K562 (cell line): ENCODE measurements around the gene SELENOO. TPM values are rescaled to one million over a fixed set of nuclear protein-coding genes. Genes with fewer than 3 reads are reported as not detected.

Source experiments
- CBX8 ChIP-seq: fragments of 200-600 bp; sonication (generic); IDR thresholded peaks from 2 replicates; pipeline ENCODE4 v1.6.1; 2012; ENCODE audit warnings: borderline replicate concordance, mixed run types, low read depth, mild to moderate bottlenecking, moderate library complexity, mixed read lengths, low read length, control low read depth, inconsistent platforms; ENCODE audit not compliant: poor library complexity, severe bottlenecking; ENCODE audit errors: extremely low read depth
- ELF4 ChIP-seq: fragments of 450-650 bp; formaldehyde crosslinking; IDR thresholded peaks from 2 replicates; pipeline ENCODE4 v1.4.0; 2022; ENCODE audit warnings: missing genetic modification characterization
- KAT2B ChIP-seq: IDR thresholded peaks from one replicate; pipeline ENCODE4 v1.6.1; 2012; ENCODE audit warnings: low read depth, mild to moderate bottlenecking, control low read depth, inconsistent platforms, low read length, moderate library complexity
- MCM5 ChIP-seq: fragments of 450-650 bp; IDR thresholded peaks from 2 replicates; pipeline ENCODE4 v1.6.1; 2016; ENCODE audit warnings: low read depth
- MGA ChIP-seq: fragments of 450-650 bp; IDR thresholded peaks from 2 replicates; pipeline ENCODE4 v1.6.1; 2016; ENCODE audit warnings: mild to moderate bottlenecking, moderate library complexity
- POLR2AphosphoS5 ChIP-seq: IDR thresholded peaks from 2 replicates; pipeline ENCODE4 v1.6.1; 2011; ENCODE audit warnings: mild to moderate bottlenecking, low read depth, low read length, moderate library complexity; ENCODE audit not compliant: control insufficient read depth, insufficient read depth
- SIN3A ChIP-seq, 2 experiments: fragments of 150-350 bp in 1 of 2; IDR thresholded peaks; 2 replicates each; pipeline ENCODE4 v1.6.1; 2011 to 2016; ENCODE audit warnings: borderline replicate concordance in 2 of 2, low read depth in 2 of 2, low read length in 2 of 2, mild to moderate bottlenecking in 2 of 2, moderate library complexity in 2 of 2; ENCODE audit not compliant: control insufficient read depth in 1 of 2
- ZFP36 ChIP-seq: fragments of 150-350 bp; IDR thresholded peaks from 2 replicates; pipeline ENCODE4 v1.6.1; 2018; ENCODE audit warnings: low read length, low read depth; ENCODE audit not compliant: partially characterized antibody
- ZNF146 ChIP-seq: IDR thresholded peaks from one replicate; pipeline ENCODE4 v1.6.1; 2018; ENCODE audit warnings: missing compliant biosample characterization; ENCODE audit not compliant: unreplicated experiment
- ZNF263 ChIP-seq: sonication (generic); formaldehyde crosslinking; IDR thresholded peaks from 2 replicates; pipeline ENCODE4 v1.8.0; 2022; ENCODE audit warnings: mild to moderate bottlenecking, missing genetic modification reagents, borderline replicate concordance
- ZNF449 ChIP-seq: fragments of 250-450 bp; sonication (Bioruptor Pico); IDR thresholded peaks from 2 replicates; pipeline ENCODE4 v1.8.0; 2022; ENCODE audit warnings: moderate library complexity, mild to moderate bottlenecking, inconsistent platforms
- ZNF785 ChIP-seq: fragments of 250-450 bp; sonication (Bioruptor Pico); IDR thresholded peaks from 2 replicates; pipeline ENCODE4 v1.4.0; 2020; ENCODE audit warnings: mild to moderate bottlenecking
- polyA plus RNA-seq, 8 experiments: library from polyadenylated mRNA; depleted of rRNA in 4 of 8; stranded (reverse) in 5 of 8; unstranded in 3 of 8; fragments of >200 nt; fragmentation: Nextera tagmentation in 2 of 8; fragmentation: Illumina TruSeq in 1 of 8; extraction: Ambion mirVana in 2 of 8; extraction: Trizol in 1 of 8; gene quantifications; 2 replicates each; pipeline versions ENCODE4 v1.2.1 to v1.2.3, GENCODE V29; 2011 to 2014; ENCODE audit warnings: inconsistent platforms in 1 of 8, missing spikeins in 1 of 8
- total RNA-seq, 7 experiments: library from RNA; depleted of rRNA in 6 of 7; stranded (reverse); fragments of >200 nt in 6 of 7; fragmentation: Illumina TruSeq in 2 of 7; extraction: Trizol in 2 of 7; gene quantifications; 2 replicates each; pipeline versions ENCODE4 v1.2.1 to v1.2.3, GENCODE V29; 2011 to 2021; ENCODE audit warnings: low replicate concordance in 1 of 7

SELENOO gene
- total and polyA plus RNA-seq, 9 of the 15 experiments (the other 6 are each of a cell fraction or from before 2014, with no cell fraction given), result 0.37 to 24.9 (median 8.3) TPM

- TF ChIP-seq ZNF449 (CRISPR knock-in tag) (no peak), ZNF785 (CRISPR knock-in tag) (no peak), KAT2B (no peak), SIN3A (IDR thresholded peaks at IDR 0.05; ENCODE audit: borderline replicate concordance in 2 of 2, control insufficient read depth in 1 of 2, low read depth in 2 of 2, low read length in 2 of 2) (peak in 1 of 2 experiments; percentile 84; a peak in 1 of 4 replicates), POLR2AphosphoS5 (no peak), MGA (peak; percentile 65; the same call in 1 of the 2 replicates), ZNF146 (CRISPR knock-in tag) (no peak), CBX8 (no peak), ZFP36 (no peak), ELF4 (CRISPR knock-in tag) (no peak), MCM5 (no peak), ZNF263 (no peak)
Measured at GRCh38 chr22:50250555-50251476, 50.0 kb downstream of the SELENOO start, which contains the start of gene HDAC10 (continued).
